Measurements from ENCODE around the gene ACMSD. TPM values are rescaled to one million over a fixed set of nuclear protein-coding genes. Genes with fewer than 3 reads are reported as not detected.
"Not testable (repeated sequence)": the region's sequence is repeated elsewhere in the genome, so short reads cannot be mapped to it uniquely, and the experiment has no call there.

Gene ACMSD
- total RNA-seq, 1 experiment from 2014 or later = not detected

DNA sequence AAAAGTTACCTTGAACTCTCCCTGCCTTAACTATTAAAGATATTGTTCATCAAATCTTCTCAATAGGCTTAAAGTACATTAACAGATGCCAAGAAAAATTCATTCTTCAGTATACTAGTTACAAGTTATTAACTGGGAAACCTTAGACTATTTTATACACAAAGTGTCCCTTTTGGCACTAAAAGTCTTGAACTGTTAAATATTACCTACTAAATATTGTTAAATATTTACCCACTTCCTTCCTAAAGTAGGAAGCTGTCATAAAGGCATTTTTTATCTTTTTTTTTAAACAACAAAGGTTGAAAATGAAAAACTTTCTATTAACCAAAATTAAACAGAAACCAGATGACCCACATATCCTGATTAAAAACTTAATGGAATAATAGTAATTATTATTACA, 60.8 kb downstream of the ACMSD start:
- Mint-ChIP-seq H3K27ac (ENCODE audit: unreplicated experiment) (no peak overlapping the region), H3K27me3 (ENCODE audit: insufficient read depth, unreplicated experiment) (no peaks in the 10 kb centered on the region), H3K36me3 (ENCODE audit: insufficient read depth, unreplicated experiment) (no peaks in the 10 kb centered on the region), H3K4me1 (ENCODE audit: low read depth, unreplicated experiment) (peaks cover 8% of the 10 kb centered on the region), H3K4me3 (ENCODE audit: unreplicated experiment) (no peak overlapping the region), H3K9me3 (ENCODE audit: unreplicated experiment) (peaks cover 9% of the 10 kb centered on the region)
- H3K27me3 ChIP-seq (replicated peaks; ENCODE audit: control insufficient read depth, insufficient read depth, low read length) = no peaks in the 10 kb centered on the region
- ChIA-PET POLR2A (no interaction called here), CTCF (no interaction called here)
- intact Hi-C loops (cut with micrococcal nuclease; ENCODE audit: unreplicated experiment) = no loop called here
- H3K4me1 ChIP-seq = no peaks in the 10 kb centered on the region
- H3K36me3 ChIP-seq (ENCODE audit: control insufficient read depth, insufficient read depth, low read length) = no peaks in the 10 kb centered on the region
- DNase-seq = no peak
- no TSS peak for BruUV-seq (replicated peaks)
- TF ChIP-seq, protein P1, sequence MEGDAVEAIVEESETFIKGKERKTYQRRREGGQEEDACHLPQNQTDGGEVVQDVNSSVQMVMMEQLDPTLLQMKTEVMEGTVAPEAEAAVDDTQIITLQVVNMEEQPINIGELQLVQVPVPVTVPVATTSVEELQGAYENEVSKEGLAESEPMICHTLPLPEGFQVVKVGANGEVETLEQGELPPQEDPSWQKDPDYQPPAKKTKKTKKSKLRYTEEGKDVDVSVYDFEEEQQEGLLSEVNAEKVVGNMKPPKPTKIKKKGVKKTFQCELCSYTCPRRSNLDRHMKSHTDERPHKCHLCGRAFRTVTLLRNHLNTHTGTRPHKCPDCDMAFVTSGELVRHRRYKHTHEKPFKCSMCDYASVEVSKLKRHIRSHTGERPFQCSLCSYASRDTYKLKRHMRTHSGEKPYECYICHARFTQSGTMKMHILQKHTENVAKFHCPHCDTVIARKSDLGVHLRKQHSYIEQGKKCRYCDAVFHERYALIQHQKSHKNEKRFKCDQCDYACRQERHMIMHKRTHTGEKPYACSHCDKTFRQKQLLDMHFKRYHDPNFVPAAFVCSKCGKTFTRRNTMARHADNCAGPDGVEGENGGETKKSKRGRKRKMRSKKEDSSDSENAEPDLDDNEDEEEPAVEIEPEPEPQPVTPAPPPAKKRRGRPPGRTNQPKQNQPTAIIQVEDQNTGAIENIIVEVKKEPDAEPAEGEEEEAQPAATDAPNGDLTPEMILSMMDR (IDR thresholded peaks at IDR 0.05; ENCODE audit: insufficient read depth in 1 of 2, low read depth in 1 of 2, low read length in 1 of 2, severe bottlenecking in 1 of 2, unreplicated experiment in 1 of 2) = no peak
- H3K4me3 ChIP-seq (ENCODE audit: low read depth, low read length) = no peak overlapping the region
- H3K9me3 ChIP-seq = no peaks in the 10 kb centered on the region

DNA sequence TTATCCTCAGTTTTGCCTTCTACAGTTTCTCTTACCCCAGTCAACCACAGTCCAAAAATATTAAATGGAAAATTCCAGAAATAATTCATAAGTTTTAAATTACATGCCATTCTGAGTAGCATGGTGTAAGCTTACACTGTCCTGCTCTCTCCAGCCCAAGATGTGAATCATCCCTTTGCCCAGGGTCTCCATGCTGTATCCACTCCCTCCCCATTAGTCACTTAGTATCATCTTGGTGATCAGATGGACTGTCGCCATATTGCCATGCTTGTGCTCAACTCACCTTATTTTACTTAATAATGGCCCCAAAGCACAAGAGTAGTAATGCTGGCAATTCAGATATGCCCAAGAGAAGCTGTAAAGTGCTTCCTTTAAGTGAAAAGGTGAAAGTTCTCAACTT, 61.7 kb downstream of the ACMSD start:
- Mint-ChIP-seq H3K4me1 (ENCODE audit: low read depth, unreplicated experiment) (peaks cover 8% of the 10 kb centered on the region), H3K9me3 (ENCODE audit: unreplicated experiment) (peaks cover 9% of the 10 kb centered on the region), H3K27me3 (ENCODE audit: insufficient read depth, unreplicated experiment) (no peaks in the 10 kb centered on the region), H3K4me3 (ENCODE audit: unreplicated experiment) (no peak overlapping the region), H3K27ac (ENCODE audit: unreplicated experiment) (no peak overlapping the region), H3K36me3 (ENCODE audit: insufficient read depth, unreplicated experiment) (no peaks in the 10 kb centered on the region)
- TF ChIP-seq, protein P1 (IDR thresholded peaks at IDR 0.05; ENCODE audit: insufficient read depth in 1 of 2, low read depth in 1 of 2, low read length in 1 of 2, severe bottlenecking in 1 of 2, unreplicated experiment in 1 of 2) = no peak
- no peaks in the 10 kb centered on the region for H3K27me3 ChIP-seq (replicated peaks; ENCODE audit: control insufficient read depth, insufficient read depth, low read length)
- H3K9me3 ChIP-seq = no peaks in the 10 kb centered on the region
- no peak for DNase-seq
- CTCF ChIA-PET = interaction anchor here (0.6 kb wide), 1 partner anchor 116 kb away, joined by 3 read pairs; no protein-coding TSS in a partner anchor
- BruUV-seq (replicated peaks) = no TSS peak
- H3K4me1 ChIP-seq = no peaks in the 10 kb centered on the region
- intact Hi-C loops (cut with micrococcal nuclease; ENCODE audit: unreplicated experiment) = no loop called here
- H3K4me3 ChIP-seq (ENCODE audit: low read depth, low read length) = no peak overlapping the region
- no peaks in the 10 kb centered on the region for H3K36me3 ChIP-seq (ENCODE audit: control insufficient read depth, insufficient read depth, low read length)
- POLR2A ChIA-PET = no interaction called here

GRCh38 chr2:134903701-134904100, 65.3 kb downstream of the ACMSD start:
- BruUV-seq (replicated peaks); H3K27me3 Mint-ChIP-seq (ENCODE audit: insufficient read depth, unreplicated experiment); CTCF ChIA-PET; H3K27ac Mint-ChIP-seq (ENCODE audit: unreplicated experiment); H3K27me3 ChIP-seq (replicated peaks; ENCODE audit: control insufficient read depth, insufficient read depth, low read length); H3K4me1 Mint-ChIP-seq (ENCODE audit: low read depth, unreplicated experiment); H3K4me3 Mint-ChIP-seq (ENCODE audit: unreplicated experiment); H3K4me3 ChIP-seq (ENCODE audit: low read depth, low read length); H3K9me3 Mint-ChIP-seq (ENCODE audit: unreplicated experiment); POLR2A ChIA-PET; H3K36me3 Mint-ChIP-seq (ENCODE audit: insufficient read depth, unreplicated experiment); H3K9me3 ChIP-seq; H3K36me3 ChIP-seq (ENCODE audit: control insufficient read depth, insufficient read depth, low read length); DNase-seq; H3K4me1 ChIP-seq; intact Hi-C loops (cut with micrococcal nuclease; ENCODE audit: unreplicated experiment): not testable (repeated sequence)

- Histone ChIP-seq H3K36me3 (ENCODE audit: control insufficient read depth, insufficient read depth, low read length) (no peaks in the 10 kb centered on the region), H3K4me1 (no peaks in the 10 kb centered on the region), H3K4me3 (ENCODE audit: low read depth, low read length) (no peak overlapping the region), H3K9me3 (no peaks in the 10 kb centered on the region; the same call in 1 of the 2 replicates), H3K27me3 (replicated peaks; ENCODE audit: control insufficient read depth, insufficient read depth, low read length) (no peaks in the 10 kb centered on the region)
- Mint-ChIP-seq H3K27me3 (ENCODE audit: insufficient read depth, unreplicated experiment) (no peaks in the 10 kb centered on the region), H3K36me3 (ENCODE audit: insufficient read depth, unreplicated experiment) (no peaks in the 10 kb centered on the region), H3K9me3 (ENCODE audit: unreplicated experiment) (peaks cover 9% of the 10 kb centered on the region), H3K27ac (ENCODE audit: unreplicated experiment) (no peak overlapping the region), H3K4me1 (ENCODE audit: low read depth, unreplicated experiment) (peaks cover 14% of the 10 kb centered on the region), H3K4me3 (ENCODE audit: unreplicated experiment) (no peak overlapping the region)
- no peak for DNase-seq
- CTCF ChIA-PET = no interaction called here
- intact Hi-C loops (cut with micrococcal nuclease; ENCODE audit: unreplicated experiment) = no loop called here
- no TSS peak for BruUV-seq (replicated peaks)
- TF ChIP-seq, protein P1 (IDR thresholded peaks at IDR 0.05; ENCODE audit: insufficient read depth in 1 of 2, low read depth in 1 of 2, low read length in 1 of 2, severe bottlenecking in 1 of 2, unreplicated experiment in 1 of 2) = no peak
- POLR2A ChIA-PET = no interaction called here
Measured at GRCh38 chr2:134905168-134905567, 66.8 kb downstream of the ACMSD start.

Data from Caco-2 (cell line).